ENCODE data around the gene GHDC.
"Not testable (repeated sequence)": the region's sequence is repeated elsewhere in the genome, so short reads cannot be mapped to it uniquely, and the experiment has no call there.

The GHDC gene

DNA sequence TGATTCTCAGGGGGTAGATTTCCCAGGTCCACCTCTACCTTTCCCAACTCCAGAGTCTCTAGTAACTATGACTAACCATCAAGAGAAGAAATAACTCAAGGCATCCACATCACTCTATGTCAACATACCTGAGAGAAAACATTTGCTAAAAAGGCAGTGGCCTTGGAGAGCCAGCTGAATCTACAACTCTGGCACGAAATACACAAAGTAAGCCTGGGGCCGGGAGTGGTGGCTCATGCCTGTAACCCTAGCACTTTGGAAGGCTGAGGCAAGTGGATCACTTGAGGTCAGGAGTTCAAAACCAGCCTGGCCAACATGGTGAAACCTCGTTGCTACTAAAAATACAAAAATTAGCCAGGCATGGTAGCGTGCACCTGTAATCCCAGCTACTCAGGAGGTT, 51.2 kb downstream of the GHDC start:
- not testable (repeated sequence) for DNase-seq

DNA sequence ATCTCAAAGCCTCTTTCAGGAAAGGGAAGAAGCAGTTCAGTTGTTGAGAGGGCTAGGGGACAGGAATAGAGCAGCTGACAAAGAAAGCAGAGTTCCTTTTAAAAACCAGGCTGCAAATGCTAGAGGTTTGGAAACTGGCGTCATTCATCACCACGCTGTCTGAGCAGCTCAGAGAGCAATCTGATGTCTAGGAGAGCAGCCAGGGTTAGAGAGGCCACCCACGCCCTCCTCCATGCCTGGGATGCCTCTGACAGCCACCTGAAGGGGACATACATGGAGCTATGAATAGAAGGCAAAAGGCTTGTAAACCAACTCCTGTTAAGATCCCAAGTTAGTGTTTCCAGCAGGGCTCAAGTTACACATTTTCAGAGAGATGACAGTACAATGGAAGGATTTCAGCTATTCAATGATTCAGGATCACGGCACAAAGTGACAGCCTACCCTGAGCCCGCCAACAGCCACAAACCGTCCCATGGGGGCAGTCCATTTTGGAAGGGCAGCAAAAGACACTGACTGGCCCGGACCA, 51.9 kb downstream of the GHDC start:
- DNase-seq: no peak

DNA sequence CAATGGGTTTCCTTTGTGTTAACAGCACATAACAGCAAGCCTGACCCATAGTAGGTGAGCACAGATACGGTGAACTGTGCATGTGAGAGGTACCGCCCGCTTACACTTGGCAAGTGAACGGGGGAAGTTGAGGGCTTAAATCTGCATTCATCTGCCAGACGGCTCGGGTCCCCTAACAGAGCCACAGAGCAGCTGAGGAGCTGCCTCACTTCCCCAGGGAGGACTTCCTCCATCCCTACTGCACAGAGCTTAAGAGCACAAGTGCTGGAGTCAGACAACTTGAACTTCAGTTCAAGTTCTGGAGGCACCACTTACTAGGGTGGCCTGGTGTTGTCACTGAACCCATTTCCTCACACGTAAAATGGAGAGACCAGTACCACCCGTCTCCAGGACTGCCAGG, 52.9 kb downstream of the GHDC start:
- DNase-seq: no peak

DNA sequence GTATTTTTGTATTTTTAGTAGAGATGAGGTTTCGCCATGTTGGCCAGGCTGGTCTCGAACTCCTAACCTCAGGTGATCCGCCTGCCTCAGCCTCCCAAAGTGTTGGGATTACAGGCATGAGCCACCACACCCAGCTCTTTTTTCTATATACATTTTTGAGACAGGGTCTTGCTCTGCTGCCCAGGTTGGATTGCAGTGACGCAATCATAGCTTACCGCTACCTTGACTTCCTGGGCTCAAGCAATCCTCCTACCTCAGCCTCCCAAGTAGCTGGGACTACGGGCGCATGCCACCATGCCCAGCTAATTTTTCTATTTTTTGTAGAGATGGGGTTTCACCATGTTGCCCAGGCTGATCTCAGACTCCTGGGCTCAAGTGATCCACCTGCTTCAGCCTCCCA, 53.6 kb downstream of the GHDC start:
- not testable (repeated sequence) for DNase-seq
